ENCODE measurements around the gene PMEPA1.

DNA sequence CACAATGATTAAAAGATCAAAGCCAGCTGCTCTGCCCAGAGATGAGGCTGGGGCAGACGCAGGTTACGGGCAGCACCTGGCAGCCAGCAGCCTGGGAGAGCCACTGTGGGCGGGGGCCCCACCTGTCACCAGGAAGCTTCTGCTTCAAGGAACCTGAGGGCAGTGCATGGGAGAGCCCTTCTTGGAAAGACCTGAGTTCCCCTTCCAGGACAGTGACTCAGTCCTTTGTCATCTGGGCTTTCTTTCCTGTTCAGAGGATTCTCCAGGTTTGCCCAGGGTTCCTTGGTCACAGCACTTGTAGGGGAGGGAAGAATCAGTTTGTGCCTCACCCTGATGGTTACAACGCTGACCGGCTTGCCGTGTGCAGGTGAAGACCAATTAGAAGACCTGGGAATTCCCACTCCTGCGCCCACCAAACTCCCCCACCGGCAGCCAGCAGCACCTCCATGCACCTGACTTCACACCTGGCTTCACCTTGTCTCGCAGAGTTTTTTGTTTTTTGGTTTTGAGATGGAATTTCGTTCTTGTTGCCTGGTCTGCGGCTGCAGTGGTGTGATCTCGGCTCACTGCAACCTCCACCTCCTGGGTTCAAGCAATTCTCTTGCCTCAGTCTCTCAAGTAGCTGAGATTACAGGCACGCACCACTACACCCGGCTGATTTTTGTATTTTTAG is 91.6 kb downstream of the PMEPA1 start:
- TF ChIP-seq, protein P1, sequence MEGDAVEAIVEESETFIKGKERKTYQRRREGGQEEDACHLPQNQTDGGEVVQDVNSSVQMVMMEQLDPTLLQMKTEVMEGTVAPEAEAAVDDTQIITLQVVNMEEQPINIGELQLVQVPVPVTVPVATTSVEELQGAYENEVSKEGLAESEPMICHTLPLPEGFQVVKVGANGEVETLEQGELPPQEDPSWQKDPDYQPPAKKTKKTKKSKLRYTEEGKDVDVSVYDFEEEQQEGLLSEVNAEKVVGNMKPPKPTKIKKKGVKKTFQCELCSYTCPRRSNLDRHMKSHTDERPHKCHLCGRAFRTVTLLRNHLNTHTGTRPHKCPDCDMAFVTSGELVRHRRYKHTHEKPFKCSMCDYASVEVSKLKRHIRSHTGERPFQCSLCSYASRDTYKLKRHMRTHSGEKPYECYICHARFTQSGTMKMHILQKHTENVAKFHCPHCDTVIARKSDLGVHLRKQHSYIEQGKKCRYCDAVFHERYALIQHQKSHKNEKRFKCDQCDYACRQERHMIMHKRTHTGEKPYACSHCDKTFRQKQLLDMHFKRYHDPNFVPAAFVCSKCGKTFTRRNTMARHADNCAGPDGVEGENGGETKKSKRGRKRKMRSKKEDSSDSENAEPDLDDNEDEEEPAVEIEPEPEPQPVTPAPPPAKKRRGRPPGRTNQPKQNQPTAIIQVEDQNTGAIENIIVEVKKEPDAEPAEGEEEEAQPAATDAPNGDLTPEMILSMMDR (conservative IDR thresholded peaks at IDR 0.05; ENCODE audit: low read length): no peak
- no peak for TF ChIP-seq EZH2phosphoT487 (IDR thresholded peaks at IDR 0.05; ENCODE audit: borderline replicate concordance, low read depth, low read length)

Data from OCI-LY7 (cell line).